NCI-H2171 (cell line): Measurements from ENCODE around the gene CCDC77.
"Not testable (repeated sequence)": the region's sequence is repeated elsewhere in the genome, so short reads cannot be mapped to it uniquely, and the experiment has no call there.

ENCODE experiments used
- DNase-seq: peaks from one replicate; lab custom pipeline; 2025; lab: John Stamatoyannopoulos, UW

Gene CCDC77

GRCh38 chr12:401235-402028, at the start of gene CCDC77:
TSS of gene CCDC77 (plus strand) at chr12:401644. CDS start at chr12:409384, 7,740 bp downstream.
- DNase-seq, result no peak

- DNase-seq, result no peak
Observed at GRCh38 chr12:356276-356988, 45.0 kb upstream of the CCDC77 start.

- no peak for DNase-seq
Observed at GRCh38 chr12:359091-359490, 42.4 kb upstream of the CCDC77 start.

- no peak for DNase-seq
Observed at GRCh38 chr12:366820-367219, 34.6 kb upstream of the CCDC77 start.

- no peak for DNase-seq
Observed at GRCh38 chr12:367972-368371, 33.5 kb upstream of the CCDC77 start.

- DNase-seq, result not testable (repeated sequence)
Observed at GRCh38 chr12:370739-371485, 30.5 kb upstream of the CCDC77 start.

GRCh38 chr12:386651-387050, 14.8 kb upstream of the CCDC77 start:
- DNase-seq, result no peak

GRCh38 chr12:388012-388411, 13.4 kb upstream of the CCDC77 start:
- DNase-seq, result no peak

GRCh38 chr12:388541-389141, 12.8 kb upstream of the CCDC77 start:
- no peak for DNase-seq

GRCh38 chr12:389142-390096, 12.0 kb upstream of the CCDC77 start, which contains the start of gene KDM5A:
TSS of gene KDM5A (minus strand) at chr12:389320. CDS start at chr12:389091, 229 bp downstream.
- no peak for DNase-seq

- DNase-seq, result no peak
Observed at GRCh38 chr12:400828-401227, 616 bp upstream of the CCDC77 start.

GRCh38 chr12:402029-402389, 565 bp downstream of the CCDC77 start:
- no peak for DNase-seq

- no peak for DNase-seq
Observed at GRCh38 chr12:414859-415258, 13.4 kb downstream of the CCDC77 start.

GRCh38 chr12:418432-418831, 17.0 kb downstream of the CCDC77 start:
- DNase-seq, result no peak

GRCh38 chr12:422526-422925, 21.1 kb downstream of the CCDC77 start:
- no peak for DNase-seq

GRCh38 chr12:435737-436136, 34.3 kb downstream of the CCDC77 start:
- DNase-seq, result not testable (repeated sequence)

- peak; percentile 64 for DNase-seq
Observed at GRCh38 chr12:442235-442884, 40.9 kb downstream of the CCDC77 start.

- no peak for DNase-seq
Observed at GRCh38 chr12:447141-447540, 45.7 kb downstream of the CCDC77 start.

GRCh38 chr12:449203-449602, 47.8 kb downstream of the CCDC77 start:
- no peak for DNase-seq

GRCh38 chr12:450438-450837, 49.0 kb downstream of the CCDC77 start:
- no peak for DNase-seq
